Nephron progenitor cell (in vitro differentiated cells): Measurements from ENCODE around the gene SCNM1.
"Not testable (repeated sequence)": the region's sequence is repeated elsewhere in the genome, so short reads cannot be mapped to it uniquely, and the experiment has no call there.

Source experiments
- DNase-seq: peaks from one replicate; pipeline ENCODE4 v3.0.0; 2021
- H3K27ac Mint-ChIP-seq: 2 replicates; pipeline ENCODE4 v1.8.0; 2021; ENCODE audit warnings: mild to moderate bottlenecking, moderate library complexity, mixed read lengths
- H3K27me3 Mint-ChIP-seq: 2 replicates; pipeline ENCODE4 v1.8.0; 2021; ENCODE audit warnings: mild to moderate bottlenecking, low read depth, mixed read lengths; ENCODE audit not compliant: poor library complexity
- H3K36me3 Mint-ChIP-seq: 2 replicates; pipeline ENCODE4 v1.8.0; 2021; ENCODE audit warnings: low read depth, mixed read lengths
- H3K4me1 Mint-ChIP-seq: 2 replicates; pipeline ENCODE4 v1.8.0; 2021; ENCODE audit warnings: mixed read lengths
- H3K4me3 Mint-ChIP-seq: 2 replicates; pipeline ENCODE4 v1.8.0; 2021; ENCODE audit warnings: mild to moderate bottlenecking, moderate library complexity, mixed read lengths
- H3K9me3 Mint-ChIP-seq: 2 replicates; pipeline ENCODE4 v1.8.0; 2021; ENCODE audit warnings: mild to moderate bottlenecking, moderate library complexity, mixed read lengths
- CTCF ChIP-seq: fragments of 200-600 bp; sonication (generic); IDR thresholded peaks from 2 replicates; pipeline ENCODE4 v1.5.0; 2021; ENCODE audit warnings: antibody characterized with exemption

The SCNM1 gene

GRCh38 chr1:151193856-151194255 lies 27.9 kb downstream of the SCNM1 start:
- H3K4me3 Mint-ChIP-seq = no peak overlapping the region
- TF ChIP-seq CTCF = no peak
- DNase-seq = no peak
- peaks cover 24% of the 10 kb centered on the region for H3K27me3 Mint-ChIP-seq
- no peak overlapping the region for H3K27ac Mint-ChIP-seq
- H3K9me3 Mint-ChIP-seq = no peaks in the 10 kb centered on the region
- no peaks in the 10 kb centered on the region for H3K36me3 Mint-ChIP-seq
- peaks cover 26% of the 10 kb centered on the region for H3K4me1 Mint-ChIP-seq

DNA sequence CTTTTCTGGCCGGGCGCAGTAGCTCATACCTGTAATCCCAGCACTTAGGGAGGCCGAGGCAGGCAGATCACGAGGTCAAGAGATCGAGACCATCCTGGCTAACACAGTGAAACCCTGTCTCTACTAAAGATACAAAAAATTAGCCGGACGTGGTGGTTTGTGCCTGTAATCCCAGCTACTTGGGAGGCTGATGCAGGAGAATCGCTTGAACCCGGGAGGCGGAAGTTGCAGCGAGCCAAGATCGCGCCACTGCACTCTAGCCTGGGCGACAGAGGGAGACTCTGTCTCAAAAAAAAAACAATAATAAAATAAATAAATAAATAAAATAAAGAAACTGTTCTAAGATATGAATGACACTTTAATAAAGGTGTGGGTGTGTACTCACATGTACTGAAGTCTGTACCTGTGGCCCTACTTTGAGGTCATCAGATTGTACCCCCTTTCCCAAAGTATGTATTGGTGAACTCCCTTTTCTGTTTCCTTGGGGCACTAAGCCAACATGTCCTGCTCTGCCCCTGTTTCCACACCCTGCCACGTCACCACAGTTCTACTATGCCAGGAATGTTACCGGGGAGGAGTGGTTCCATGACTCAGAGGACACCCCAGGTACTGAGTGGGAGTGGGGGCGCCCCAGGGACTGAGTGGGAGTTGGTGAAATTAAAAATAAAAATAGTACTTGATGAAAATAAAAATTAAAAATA lies 29.1 kb downstream of the SCNM1 start:
- H3K9me3 Mint-ChIP-seq, DNase-seq, H3K27ac Mint-ChIP-seq, H3K36me3 Mint-ChIP-seq, H3K4me3 Mint-ChIP-seq: not testable (repeated sequence)
- peaks cover 34% of the 10 kb centered on the region for H3K4me1 Mint-ChIP-seq
- H3K27me3 Mint-ChIP-seq = peaks cover 24% of the 10 kb centered on the region

DNA sequence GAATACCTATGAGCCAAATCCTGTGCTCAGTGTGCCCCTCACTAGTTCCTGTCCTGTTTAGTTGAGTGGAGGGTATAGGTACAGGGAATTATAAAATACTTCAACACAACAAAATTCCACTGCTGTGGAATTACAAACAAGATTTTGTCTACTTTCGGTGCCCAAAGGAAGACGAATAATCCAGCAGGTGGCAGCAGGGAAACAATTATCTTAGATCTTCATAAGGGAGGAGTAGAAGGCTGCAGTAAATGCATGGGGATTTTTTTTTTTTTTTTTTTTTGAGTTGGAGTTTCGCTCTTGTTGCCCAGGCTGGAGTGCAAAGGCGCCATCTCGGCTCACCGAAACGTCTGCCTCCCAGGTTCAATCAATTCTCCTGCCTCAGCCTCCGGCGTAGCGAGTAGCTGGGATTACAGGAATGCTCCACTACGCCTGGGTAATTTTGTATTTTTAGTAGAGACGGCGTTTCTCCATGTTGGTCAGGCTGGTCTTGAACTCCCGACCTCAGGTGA lies 30.4 kb downstream of the SCNM1 start:
- Mint-ChIP-seq H3K4me1 (peaks cover 34% of the 10 kb centered on the region), H3K4me3 (no peak overlapping the region), H3K9me3 (no peaks in the 10 kb centered on the region), H3K27me3 (peaks cover 24% of the 10 kb centered on the region), H3K27ac (no peak overlapping the region), H3K36me3 (no peaks in the 10 kb centered on the region)
- TF ChIP-seq CTCF = peak; percentile 20
- DNase-seq = peak; percentile 19

DNA sequence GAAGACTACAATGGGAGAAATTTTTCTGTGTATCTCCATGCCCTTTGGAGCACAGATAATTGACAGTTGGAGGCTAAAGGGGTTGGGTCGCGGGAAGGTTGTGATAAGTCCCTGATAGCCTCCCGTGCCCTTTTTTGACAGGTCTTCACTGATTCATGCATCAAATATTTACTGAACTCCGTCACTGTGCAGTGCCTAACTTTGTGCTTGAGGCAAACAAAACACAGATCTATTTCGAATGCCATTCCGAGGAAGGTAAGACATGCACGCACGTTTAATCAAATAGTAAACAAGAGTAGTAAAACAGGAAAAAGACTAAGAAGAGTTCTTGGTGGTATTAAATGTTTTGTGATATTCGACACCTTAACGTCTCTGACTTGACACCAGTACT lies 31.9 kb downstream of the SCNM1 start:
- Mint-ChIP-seq H3K4me1 (peaks cover 43% of the 10 kb centered on the region), H3K9me3 (no peaks in the 10 kb centered on the region), H3K36me3 (peaks cover 2% of the 10 kb centered on the region), H3K4me3 (peak overlapping the region; percentile 99), H3K27ac (peak overlapping the region; percentile 44), H3K27me3 (peaks cover 20% of the 10 kb centered on the region)
- no peak for DNase-seq
- no peak for TF ChIP-seq CTCF

- Mint-ChIP-seq H3K27me3 (peaks cover 13% of the 10 kb centered on the region), H3K27ac (peak within 1 kb of the TSS; percentile 100), H3K9me3 (no peaks in the 10 kb centered on the region), H3K36me3 (peaks cover 5% of the 10 kb centered on the region), H3K4me1 (peaks cover 43% of the 10 kb centered on the region), H3K4me3 (peak within 1 kb of the TSS; percentile 99)
- DNase-seq = peak; percentile 99
- no peak for TF ChIP-seq CTCF
Measured at GRCh38 chr1:151198254-151199127, 32.5 kb downstream of the SCNM1 start, which contains the start of gene PIP5K1A. Gene PIP5K1A (plus strand): TSS chr1:151198552. CDS start chr1:151198997, 445 bp downstream.

GRCh38 chr1:151199873-151200581 lies 34.1 kb downstream of the SCNM1 start:
- Mint-ChIP-seq H3K36me3 (peaks cover 14% of the 10 kb centered on the region), H3K27ac (peak overlapping the region; percentile 100), H3K4me3 (peak overlapping the region; percentile 99), H3K27me3 (no peaks in the 10 kb centered on the region), H3K4me1 (peaks cover 48% of the 10 kb centered on the region), H3K9me3 (no peaks in the 10 kb centered on the region)
- no peak for TF ChIP-seq CTCF
- DNase-seq = no peak

DNA sequence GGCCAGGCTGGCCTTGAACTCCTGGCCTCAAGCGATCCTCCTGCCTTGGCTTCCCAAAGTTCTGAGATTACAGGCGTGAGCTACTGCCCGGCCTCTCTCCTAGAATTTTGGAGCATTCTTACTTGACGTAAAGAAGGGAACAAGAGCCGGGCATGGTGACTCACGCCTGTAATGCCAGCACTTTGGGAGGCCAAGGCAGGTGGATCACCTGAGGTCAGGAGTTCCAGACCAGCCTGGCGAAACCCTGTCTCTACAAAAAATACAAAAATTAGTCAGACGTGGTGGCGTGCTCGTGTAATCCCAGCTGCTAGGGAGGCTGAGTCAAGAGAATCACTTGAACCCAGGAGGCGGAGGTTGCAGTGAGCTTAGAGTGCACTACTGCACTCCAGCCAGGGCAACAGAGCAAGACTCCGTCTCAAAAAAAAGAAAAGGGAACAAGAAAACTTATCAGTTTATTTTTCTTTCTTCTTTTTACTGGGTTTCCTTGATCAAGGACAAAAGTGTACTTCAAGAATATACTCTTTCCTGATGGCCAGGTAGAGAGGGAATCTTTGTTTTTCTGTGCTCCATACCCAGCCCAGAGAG lies 39.5 kb downstream of the SCNM1 start:
- not testable (repeated sequence) for H3K9me3 Mint-ChIP-seq, H3K27me3 Mint-ChIP-seq, DNase-seq, H3K27ac Mint-ChIP-seq, H3K4me3 Mint-ChIP-seq
- peaks cover 15% of the 10 kb centered on the region for H3K4me1 Mint-ChIP-seq
- peaks cover 57% of the 10 kb centered on the region for H3K36me3 Mint-ChIP-seq
